CD14-positive monocyte (primary cell): ENCODE data around the gene GRAP. TPM values are rescaled to one million over a fixed set of nuclear protein-coding genes. Genes with fewer than 3 reads are reported as not detected.
"Not testable (repeated sequence)": the region's sequence is repeated elsewhere in the genome, so short reads cannot be mapped to it uniquely, and the experiment has no call there.

Experiments
- DNase-seq, 3 donors: peaks; one replicate each; pipeline ENCODE4 v3.0.0-alpha.2; 2011 to 2022
- H2AFZ ChIP-seq: 2 replicates; pipeline ENCODE4 v1.6.0; 2012; ENCODE audit warnings: mild to moderate bottlenecking, low read depth, low read length, inconsistent platforms; ENCODE audit not compliant: insufficient read depth, poor library complexity, severe bottlenecking
- H3K27ac ChIP-seq, 2 donors: 1 replicate in 1 of 2; 2 replicates in 1 of 2; pipeline ENCODE4 v1.5.1; 2012 to 2013; ENCODE audit warnings: low read length in 2 of 2, control low read depth in 1 of 2, inconsistent platforms in 1 of 2, low read depth in 1 of 2, mild to moderate bottlenecking in 1 of 2
- H3K27me3 ChIP-seq, 2 donors: one replicate each; pipeline versions ENCODE4 v1.6.0 to v1.6.1; 2011 to 2013; ENCODE audit warnings: low read length in 2 of 2; ENCODE audit not compliant: control insufficient read depth in 2 of 2, insufficient read depth in 2 of 2
- H3K36me3 ChIP-seq, 2 donors: replicated peaks in 1 of 2; 1 replicate in 1 of 2; 2 replicates in 1 of 2; pipeline versions ENCODE4 v1.5.1 to v1.6.1; 2012 to 2013; ENCODE audit warnings: low read length in 2 of 2, control low read depth in 1 of 2, inconsistent platforms in 1 of 2, mild to moderate bottlenecking in 1 of 2; ENCODE audit not compliant: insufficient read depth in 2 of 2, control insufficient read depth in 1 of 2
- H3K4me1 ChIP-seq, 2 donors: 1 replicate in 1 of 2; 2 replicates in 1 of 2; pipeline versions ENCODE4 v1.5.1 to v1.6.1; 2012 to 2013; ENCODE audit warnings: low read length in 2 of 2, control low read depth in 1 of 2, inconsistent platforms in 1 of 2, mild to moderate bottlenecking in 1 of 2, moderate library complexity in 1 of 2; ENCODE audit not compliant: insufficient read depth in 2 of 2, control insufficient read depth in 1 of 2
- H3K4me2 ChIP-seq: replicated peaks from 2 replicates; pipeline ENCODE3; 2012; ENCODE audit warnings: low read length, moderate library complexity, mild to moderate bottlenecking; ENCODE audit not compliant: poor library complexity, severe bottlenecking; ENCODE audit errors: extremely low read depth
- H3K4me3 ChIP-seq, 3 experiments: fragments of 200-600 bp in 1 of 3; sonication (generic) in 1 of 3; replicated peaks in 1 of 3; 1 replicate in 2 of 3; 2 replicates in 1 of 3; pipeline ENCODE4 v1.5.1; 2011 to 2013; ENCODE audit warnings: low read length in 3 of 3, mild to moderate bottlenecking in 3 of 3, control low read depth in 2 of 3, low read depth in 2 of 3, inconsistent platforms in 1 of 3, moderate library complexity in 1 of 3
- H3K79me2 ChIP-seq: 2 replicates; pipeline ENCODE4 v1.6.0; 2012; ENCODE audit warnings: mild to moderate bottlenecking, control low read depth, inconsistent platforms, low read length, moderate library complexity; ENCODE audit not compliant: insufficient read depth
- H3K9ac ChIP-seq: 2 replicates; pipeline ENCODE4 v1.6.0; 2017; ENCODE audit warnings: low read length, mild to moderate bottlenecking; ENCODE audit not compliant: insufficient read depth, poor library complexity, severe bottlenecking
- H3K9me3 ChIP-seq, 2 donors: replicated peaks in 1 of 2; 1 replicate in 1 of 2; 2 replicates in 1 of 2; pipeline versions ENCODE4 v1.5.1 to v1.6.1; 2012 to 2013; ENCODE audit warnings: low read length in 2 of 2, control low read depth in 1 of 2; ENCODE audit not compliant: control insufficient read depth in 1 of 2, insufficient read depth in 1 of 2
- H4K20me1 ChIP-seq: 2 replicates; pipeline ENCODE4 v1.6.0; 2012; ENCODE audit warnings: mild to moderate bottlenecking, low read length, control low read depth, moderate library complexity; ENCODE audit not compliant: insufficient read depth
- H3K27ac Mint-ChIP-seq, 7 donors: one replicate each; pipeline ENCODE4 v1.8.0; 2020; ENCODE audit warnings: mild to moderate bottlenecking in 7 of 7, mixed read lengths in 7 of 7, moderate library complexity in 6 of 7, inconsistent platforms in 2 of 7
- H3K27me3 Mint-ChIP-seq, 3 donors: one replicate each; pipeline ENCODE4 v1.8.0; 2021 to 2022; ENCODE audit warnings: low read depth in 3 of 3, mild to moderate bottlenecking in 3 of 3, mixed read lengths in 3 of 3, moderate library complexity in 3 of 3, inconsistent platforms in 1 of 3
- H3K36me3 Mint-ChIP-seq, 2 donors: one replicate each; pipeline ENCODE4 v1.8.0; 2020; ENCODE audit warnings: mixed read lengths in 2 of 2, inconsistent platforms in 1 of 2, mild to moderate bottlenecking in 1 of 2
- H3K4me1 Mint-ChIP-seq: one replicate; pipeline ENCODE4 v1.8.0; 2020; ENCODE audit warnings: mild to moderate bottlenecking, mixed read lengths
- H3K4me3 Mint-ChIP-seq, 2 donors: one replicate each; pipeline ENCODE4 v1.8.0; 2020; ENCODE audit warnings: mild to moderate bottlenecking in 2 of 2, mixed read lengths in 2 of 2, moderate library complexity in 1 of 2
- H3K9me3 Mint-ChIP-seq, 7 donors: one replicate each; pipeline ENCODE4 v1.8.0; 2020 to 2022; ENCODE audit warnings: mixed read lengths in 7 of 7, mild to moderate bottlenecking in 6 of 7, moderate library complexity in 6 of 7, inconsistent platforms in 2 of 7
- CTCF ChIP-seq: fragments of 200-600 bp; IDR thresholded peaks from one replicate; pipeline ENCODE4 v1.8.0; 2022; ENCODE audit warnings: antibody characterized with exemption, mild to moderate bottlenecking
- WGBS: methylation state at CpG from one replicate; pipeline ENCODE4 v1.1.5; 2013; ENCODE audit warnings: missing lambda C conversion rate; ENCODE audit not compliant: insufficient coverage; 5-methylcytosine and 5-hydroxymethylcytosine counted together
- intact Hi-C, 2 donors: fragments of 100-400 bp; cut with micrococcal nuclease; formaldehyde crosslinking; loops; one replicate each; pipeline versions ENCODE4 v1.15.0 to v1.15.1; 2023
- polyA plus RNA-seq, 3 donors: library from polyadenylated mRNA; depleted of rRNA in 1 of 3; unstranded in 2 of 3; stranded (reverse) in 1 of 3; fragments of 300-500 nt in 2 of 3; fragments of >200 nt in 1 of 3; fragmentation: Illumina TruSeq in 2 of 3; gene quantifications; 1 replicate in 2 of 3; 2 replicates in 1 of 3; pipeline ENCODE4 v1.2.3, GENCODE V29; 2012 to 2021

Gene GRAP
- polyA plus RNA-seq, 3 donors, result 3.9 to 5.9 (median 4.5) TPM

GRCh38 chr17:19076398-19077192 is 29.8 kb upstream of the GRAP start:
- H3K27me3 ChIP-seq, H3K36me3 ChIP-seq, H2AFZ ChIP-seq, H3K9ac ChIP-seq, H3K4me1 ChIP-seq, H3K27ac Mint-ChIP-seq, H3K27me3 Mint-ChIP-seq, H3K9me3 Mint-ChIP-seq, H3K4me3 ChIP-seq, H3K36me3 Mint-ChIP-seq, H3K27ac ChIP-seq, H3K4me1 Mint-ChIP-seq, H3K79me2 ChIP-seq, DNase-seq, H4K20me1 ChIP-seq, H3K9me3 ChIP-seq, H3K4me3 Mint-ChIP-seq, intact Hi-C loops, H3K4me2 ChIP-seq: not testable (repeated sequence)
- peak; percentile 8 for TF ChIP-seq CTCF
- WGBS, result 87% methylated on average over 3 of the region's 31 CpGs

- H3K36me3 Mint-ChIP-seq, H3K4me1 Mint-ChIP-seq, H3K4me2 ChIP-seq, H3K36me3 ChIP-seq, H3K4me3 Mint-ChIP-seq, H3K9me3 ChIP-seq, DNase-seq, H3K27ac ChIP-seq, H3K9ac ChIP-seq, H3K79me2 ChIP-seq, intact Hi-C loops, H3K27ac Mint-ChIP-seq, H4K20me1 ChIP-seq, H3K27me3 Mint-ChIP-seq, H3K9me3 Mint-ChIP-seq, H2AFZ ChIP-seq, H3K27me3 ChIP-seq, H3K4me1 ChIP-seq, H3K4me3 ChIP-seq: not testable (repeated sequence)
- WGBS, result no CpG with 5 or more reads among the region's 34 CpGs
Observed at GRCh38 chr17:19070318-19071168, 23.8 kb upstream of the GRAP start.

DNA sequence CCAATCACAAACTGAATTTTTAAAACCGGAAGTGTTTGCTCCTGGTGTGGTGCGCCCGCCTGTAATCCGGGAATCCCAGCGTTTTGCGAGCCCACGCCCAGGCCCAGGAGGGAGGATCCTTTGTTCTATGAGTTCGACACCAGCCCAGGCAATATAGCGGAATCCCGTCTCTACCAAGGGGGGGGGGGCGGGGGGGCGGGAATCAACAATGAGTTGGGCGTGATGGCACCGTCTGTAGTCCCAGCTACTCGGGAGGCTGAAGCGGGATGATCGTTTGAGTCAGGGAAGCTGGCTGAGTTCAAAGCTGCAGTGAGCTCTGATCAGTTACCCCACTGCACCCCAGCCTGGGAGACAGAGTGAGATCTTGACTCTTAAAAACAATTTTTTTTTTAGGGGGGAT is 17.6 kb upstream of the GRAP start:
- DNase-seq, H3K36me3 ChIP-seq, intact Hi-C loops, H3K27me3 ChIP-seq, H3K4me1 ChIP-seq, H3K4me3 ChIP-seq, H3K27ac ChIP-seq, H3K4me2 ChIP-seq, H3K79me2 ChIP-seq, H3K36me3 Mint-ChIP-seq, H2AFZ ChIP-seq, H3K9me3 ChIP-seq, H3K27me3 Mint-ChIP-seq, H4K20me1 ChIP-seq, H3K9me3 Mint-ChIP-seq, H3K4me1 Mint-ChIP-seq, H3K9ac ChIP-seq: not testable (repeated sequence)
- whole genome bisulfite sequencing, result no CpG with 5 or more reads among the region's 17 CpGs
- peak overlapping the region in 1 of 2 donors; percentile 50 for H3K4me3 Mint-ChIP-seq
- peak overlapping the region in 2 of 7 donors; percentile 35 to 88 for H3K27ac Mint-ChIP-seq
